Body of pancreas (tissue), 4 donors: ENCODE measurements around the gene GLYATL2. TPM values are rescaled to one million over a fixed set of nuclear protein-coding genes. Genes with fewer than 3 reads are reported as not detected.

Experiments
- ATAC-seq: fragments of 150-250 bp; one replicate; pipeline ENCODE4 v1.9.1; 2016
- DNase-seq, 4 donors: peaks; one replicate each; pipeline ENCODE4 v3.0.0-alpha.2; 2019
- H3K27ac ChIP-seq, 4 donors: fragments of 200-600 bp; sonication (generic); 1 replicate in 3 of 4; 2 replicates in 1 of 4; pipeline versions ENCODE4 v1.5.1 to v1.6.1; 2016 to 2019; ENCODE audit warnings: mild to moderate bottlenecking in 1 of 4, mixed read lengths in 1 of 4, moderate library complexity in 1 of 4
- H3K27me3 ChIP-seq, 2 donors: fragments of 200-600 bp; sonication (generic); one replicate each; pipeline ENCODE4 v1.6.0; 2016; ENCODE audit warnings: mild to moderate bottlenecking in 1 of 2
- H3K36me3 ChIP-seq, 2 donors: fragments of 200-600 bp; sonication (generic); replicated peaks in 1 of 2; 2 replicates each; pipeline ENCODE4 v1.5.1; 2016; ENCODE audit warnings: low read depth in 2 of 2; ENCODE audit not compliant: insufficient read depth in 1 of 2
- H3K4me1 ChIP-seq: fragments of 200-600 bp; sonication (generic); one replicate; pipeline ENCODE4 v1.6.0; 2016
- H3K4me3 ChIP-seq, 2 donors: fragments of 200-600 bp; sonication (generic); 1 replicate in 1 of 2; 2 replicates in 1 of 2; pipeline ENCODE4 v1.5.1; 2016 to 2019
- H3K9me3 ChIP-seq, 3 donors: fragments of 200-600 bp; sonication (generic); 1 replicate in 2 of 3; 2 replicates in 1 of 3; pipeline ENCODE4 v1.5.1; 2016
- CTCF ChIP-seq, 7 experiments: fragments of 450-650 bp in 4 of 7; fragments of 200-600 bp in 3 of 7; sonication (generic) in 3 of 7; IDR thresholded peaks; one replicate each; pipeline ENCODE4 v1.5.1; 2016 to 2019; ENCODE audit warnings: antibody characterized with exemption in 7 of 7
- POLR2A ChIP-seq, 3 donors: fragments of 450-650 bp; IDR thresholded peaks; one replicate each; pipeline ENCODE4 v1.6.1; 2016; ENCODE audit warnings: antibody characterized with exemption in 3 of 3, mild to moderate bottlenecking in 2 of 3
- WGBS, 2 donors: methylation state at CpG; one replicate each; pipeline ENCODE4 v1.1.5; 2017; 5-methylcytosine and 5-hydroxymethylcytosine counted together
- intact Hi-C: fragments of 100-400 bp; cut with DNase I; formaldehyde crosslinking; loops from one replicate; pipeline ENCODE4 v1.15.1; 2023
- total RNA-seq, 2 donors: library from RNA; depleted of rRNA; stranded (reverse); fragments of >200 nt; gene quantifications; one replicate each; pipeline ENCODE4 v1.1.0, GENCODE V29; 2016

GLYATL2 gene
- total RNA-seq, 2 donors from 2014 or later: not detected

- peak; percentile 39 to 82 (median 70) for TF ChIP-seq CTCF (IDR thresholded peaks at IDR 0.05)
- TF ChIP-seq POLR2A (IDR thresholded peaks at IDR 0.05): no peak
- peak; percentile 87 for ATAC-seq
- Histone ChIP-seq H3K9me3 (no peaks in the 10 kb centered on the region), H3K36me3 (no peaks in the 10 kb centered on the region), H3K4me3 (no peak overlapping the region), H3K27me3 (no peaks in the 10 kb centered on the region), H3K4me1 (peaks cover 21% of the 10 kb centered on the region), H3K27ac (no peak overlapping the region)
- intact Hi-C loops: loop anchor here (10.0 kb wide), 1 partner anchor 114 kb away; no protein-coding TSS in a partner anchor
- WGBS, 2 donors: 42 to 45% methylated on average over 3 to 4 of the region's 4 CpGs
- peak; percentile 54 to 67 (median 61) for DNase-seq
Measured at GRCh38 chr11:58788355-58789023, 56.0 kb downstream of the GLYATL2 start.

GRCh38 chr11:58787903-58788302 lies 56.6 kb downstream of the GLYATL2 start:
- DNase-seq (no peak), ATAC-seq (no peak)
- Histone ChIP-seq H3K27ac (no peak overlapping the region), H3K27me3 (no peaks in the 10 kb centered on the region), H3K4me3 (no peak overlapping the region), H3K4me1 (peaks cover 21% of the 10 kb centered on the region), H3K9me3 (no peaks in the 10 kb centered on the region), H3K36me3 (no peaks in the 10 kb centered on the region)
- TF ChIP-seq CTCF (IDR thresholded peaks at IDR 0.05) (no peak), POLR2A (IDR thresholded peaks at IDR 0.05) (no peak)
- intact Hi-C loops: loop anchor here (10.0 kb wide), 1 partner anchor 113 kb away; no protein-coding TSS in a partner anchor

GRCh38 chr11:58786693-58787092 lies 57.8 kb downstream of the GLYATL2 start:
- TF ChIP-seq CTCF (IDR thresholded peaks at IDR 0.05): no peak
- TF ChIP-seq POLR2A (IDR thresholded peaks at IDR 0.05): no peak

GRCh38 chr11:58784995-58785394 lies 59.5 kb downstream of the GLYATL2 start:
- Histone ChIP-seq H3K4me3 (no peak overlapping the region), H3K27me3 (no peaks in the 10 kb centered on the region), H3K36me3 (no peaks in the 10 kb centered on the region), H3K9me3 (no peaks in the 10 kb centered on the region), H3K27ac (no peak overlapping the region), H3K4me1 (peaks cover 7% of the 10 kb centered on the region)
- peak in 1 of 7 experiments; percentile 10 for TF ChIP-seq CTCF (IDR thresholded peaks at IDR 0.05)
- TF ChIP-seq POLR2A (IDR thresholded peaks at IDR 0.05): no peak
- DNase-seq (no peak), ATAC-seq (no peak)
- intact Hi-C loops: loop anchor here (10.0 kb wide), 1 partner anchor 110 kb away; no protein-coding TSS in a partner anchor

More at GRCh38 chr11:58786693-58787092, 57.8 kb downstream of the GLYATL2 start:
- ATAC-seq (no peak), DNase-seq (no peak)
- intact Hi-C loops: loop anchor here (10.0 kb wide), 1 partner anchor 112 kb away; no protein-coding TSS in a partner anchor
- Histone ChIP-seq H3K4me3 (no peak overlapping the region), H3K36me3 (no peaks in the 10 kb centered on the region), H3K4me1 (peaks cover 21% of the 10 kb centered on the region), H3K9me3 (no peaks in the 10 kb centered on the region), H3K27ac (no peak overlapping the region), H3K27me3 (no peaks in the 10 kb centered on the region)
- WGBS, 2 donors: 83 to 89% methylated on average over 3 of the region's 3 CpGs

Other genes with a start within 250 kb of the GLYATL2 start
- gene CNTF, start 222.0 kb downstream of the GLYATL2 start, total RNA-seq: 1 to 10 TPM in 1 of 2 donors, under 1 TPM in 1; 0.66 to 1.3 TPM
- gene GLYAT, start 112.8 kb downstream of the GLYATL2 start, total RNA-seq: under 1 TPM in 1 of 2 donors, not detected in 1; 0.99 TPM
- gene GLYATL1, start 94.8 kb upstream of the GLYATL2 start, total RNA-seq: under 1 TPM in 1 of 2 donors, not detected in 1; 0.78 TPM
- not detected for gene GLYATL1B, start 241.6 kb upstream of the GLYATL2 start, total RNA-seq